Measurements from ENCODE around the gene AUTS2. TPM values are rescaled to one million over a fixed set of nuclear protein-coding genes. Genes with fewer than 3 reads are reported as not detected.
A peak's percentile ranks its signal among the peaks of the same experiment; 100 is the strongest.

AUTS2 gene
- total RNA-seq, 1 donor from 2014 or later = 56.0 TPM

DNA sequence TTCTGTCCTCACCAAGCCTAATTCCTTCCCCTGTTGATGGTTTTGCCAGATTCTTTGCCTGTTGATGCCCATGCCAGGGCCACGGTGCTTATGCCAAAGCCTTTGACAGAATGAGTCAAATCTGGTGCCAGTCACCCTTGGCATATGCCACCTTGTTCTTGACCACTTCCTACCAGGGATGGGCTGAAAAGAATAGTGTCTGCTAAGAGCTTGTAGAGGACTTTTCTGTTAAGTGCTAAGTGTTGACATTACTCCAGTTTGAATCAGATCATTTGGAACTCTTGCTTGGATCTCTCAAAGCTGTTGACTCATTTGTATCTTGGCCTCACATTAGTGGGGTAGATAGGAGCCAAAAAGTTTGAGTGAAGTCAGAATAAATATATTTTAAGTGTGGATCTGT lies 661.2 kb downstream of the AUTS2 start:
- ATAC-seq = peak; percentile 60
- no peak for DNase-seq
- no peaks in the 10 kb centered on the region for H3K36me3 ChIP-seq
- H3K4me1 ChIP-seq = peaks cover 2% of the 10 kb centered on the region
- no peaks in the 10 kb centered on the region for H3K27me3 ChIP-seq
- no peak overlapping the region for H3K4me3 ChIP-seq
- intact Hi-C loops (cut with DNase I) = no loop called here
- TF ChIP-seq CTCF (IDR thresholded peaks at IDR 0.05) = no peak
- no peak overlapping the region for H3K27ac ChIP-seq
- H3K9me3 ChIP-seq = no peaks in the 10 kb centered on the region

DNA sequence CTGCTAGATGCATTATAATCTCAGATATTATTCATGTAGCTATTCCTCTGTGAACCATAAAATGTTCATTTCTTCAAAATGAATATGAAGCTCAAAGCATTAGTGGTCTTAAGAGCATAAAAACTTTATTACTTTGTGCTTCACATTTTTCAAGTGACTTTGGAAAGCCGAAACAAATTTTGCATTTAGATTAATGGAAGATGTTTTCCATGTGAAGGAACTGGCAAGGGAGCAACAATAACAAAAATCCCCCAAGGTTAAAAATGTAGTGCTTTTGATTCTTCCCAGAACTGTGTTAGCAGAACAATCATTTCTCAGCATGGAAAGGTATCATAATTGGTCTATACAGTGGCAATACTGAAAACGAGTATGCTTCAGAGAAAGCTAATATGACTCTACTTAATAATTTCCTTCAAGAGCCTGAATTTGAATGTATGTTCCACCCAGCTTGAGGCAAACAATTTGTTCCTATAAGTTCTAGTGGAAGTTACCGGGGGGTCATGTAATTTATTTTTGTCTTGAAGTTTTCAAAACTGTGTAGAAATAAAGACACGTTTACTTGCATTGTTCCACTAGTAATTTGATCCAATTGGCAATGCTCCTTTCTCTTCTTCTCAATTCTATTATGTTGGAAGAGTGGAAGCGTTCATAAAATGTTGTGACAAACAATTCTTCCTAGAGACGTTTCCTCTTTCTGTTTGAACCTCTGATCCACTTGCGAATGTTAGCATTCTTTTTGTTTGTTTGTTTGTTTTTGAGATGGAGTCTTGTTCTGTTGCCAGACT lies 665.4 kb downstream of the AUTS2 start:
- TF ChIP-seq CTCF (IDR thresholded peaks at IDR 0.05) = no peak
- ATAC-seq = no peak

DNA sequence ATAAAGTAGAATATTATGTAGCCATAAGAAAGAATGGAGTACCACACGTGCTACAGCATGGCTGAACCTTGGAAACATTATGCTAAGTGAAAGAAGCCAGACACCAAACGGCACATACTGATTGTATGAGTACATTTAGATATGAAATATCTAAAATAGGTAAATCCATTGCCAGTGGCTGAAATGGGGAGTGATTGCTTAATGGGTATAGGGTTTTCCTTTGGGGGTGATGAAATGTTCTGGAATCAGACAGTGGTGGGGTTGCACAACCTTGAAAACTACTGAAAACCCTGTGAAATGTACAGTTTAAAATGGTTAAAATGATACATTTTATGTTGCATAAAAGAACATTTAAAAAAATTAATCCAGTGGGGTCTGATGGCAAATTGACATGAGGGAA lies 667.9 kb downstream of the AUTS2 start:
- Histone ChIP-seq H3K9me3 (no peaks in the 10 kb centered on the region), H3K27me3 (no peaks in the 10 kb centered on the region), H3K4me1 (no peaks in the 10 kb centered on the region), H3K36me3 (no peaks in the 10 kb centered on the region), H3K4me3 (no peak overlapping the region), H3K27ac (no peak overlapping the region)
- TF ChIP-seq CTCF (IDR thresholded peaks at IDR 0.05) = no peak
- ATAC-seq (no peak), DNase-seq (no peak)
- intact Hi-C loops (cut with DNase I) = no loop called here

More for the DNA sequence above, 665.4 kb downstream of the AUTS2 start:
- intact Hi-C loops (cut with DNase I) = no loop called here
- Histone ChIP-seq H3K27me3 (no peaks in the 10 kb centered on the region), H3K9me3 (no peaks in the 10 kb centered on the region), H3K36me3 (no peaks in the 10 kb centered on the region), H3K27ac (no peak overlapping the region), H3K4me1 (peaks cover 2% of the 10 kb centered on the region), H3K4me3 (no peak overlapping the region)
- DNase-seq = no peak

DNA sequence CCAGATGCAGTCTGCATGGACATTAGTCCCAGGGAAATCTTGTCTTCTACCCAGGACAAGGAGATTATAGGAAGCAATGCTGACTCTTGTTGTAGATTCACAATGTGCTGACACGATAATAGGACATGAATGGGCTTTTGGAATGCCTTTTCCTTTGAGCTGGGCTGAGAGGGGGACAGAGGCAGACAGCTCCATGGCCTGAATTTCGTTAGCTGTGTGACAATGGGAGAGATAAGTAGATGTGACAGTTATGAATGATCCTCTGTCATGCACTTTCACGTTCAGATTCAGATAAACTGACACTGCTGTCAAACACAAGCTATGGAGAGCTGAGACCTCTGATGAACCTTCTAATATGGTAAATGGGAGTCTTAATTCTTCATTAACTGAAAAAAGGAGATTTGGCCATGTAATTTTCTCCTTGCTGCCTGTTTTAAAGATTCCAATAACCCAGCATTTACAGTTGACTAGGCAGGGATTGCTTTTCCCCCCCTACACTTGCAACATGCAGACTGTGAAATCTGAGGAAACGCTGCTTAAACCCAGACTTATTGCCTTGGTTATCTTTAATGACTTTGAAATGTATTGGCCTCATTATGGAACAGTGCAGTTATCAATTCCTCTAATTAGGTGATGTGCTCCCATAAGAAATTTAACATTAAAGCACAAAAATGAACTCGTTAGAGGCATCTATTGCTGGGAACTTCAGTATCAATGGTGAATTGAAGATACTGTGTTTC lies 669.3 kb downstream of the AUTS2 start:
- Histone ChIP-seq H3K36me3 (no peaks in the 10 kb centered on the region), H3K27ac (no peak overlapping the region), H3K27me3 (no peaks in the 10 kb centered on the region), H3K4me1 (no peaks in the 10 kb centered on the region), H3K9me3 (no peaks in the 10 kb centered on the region), H3K4me3 (no peak overlapping the region)
- TF ChIP-seq CTCF (IDR thresholded peaks at IDR 0.05) = no peak
- ATAC-seq (no peak), DNase-seq (no peak)
- intact Hi-C loops (cut with DNase I) = no loop called here

- no peaks in the 10 kb centered on the region for H3K27me3 ChIP-seq
- DNase-seq = no peak
- intact Hi-C loops (cut with DNase I) = no loop called here
- no peaks in the 10 kb centered on the region for H3K9me3 ChIP-seq
- no peaks in the 10 kb centered on the region for H3K36me3 ChIP-seq
- ATAC-seq = no peak
- H3K4me1 ChIP-seq = no peaks in the 10 kb centered on the region
- no peak overlapping the region for H3K4me3 ChIP-seq
- TF ChIP-seq CTCF (IDR thresholded peaks at IDR 0.05) = no peak
- no peak overlapping the region for H3K27ac ChIP-seq
These were observed 669.9 kb downstream of the AUTS2 start for GRCh38 chr7:70268179-70268578.
